ENCODE data around the gene IGF2R. TPM values are rescaled to one million over a fixed set of nuclear protein-coding genes. Genes with fewer than 3 reads are reported as not detected.

IGF2R gene
- total and polyA plus RNA-seq, 2 of the 13 experiments (the other 11 are each of a cell fraction or from before 2014, with no cell fraction given): 38.3 to 70.0 TPM

GRCh38 chr6:159979136-159979874, 10.4 kb downstream of the IGF2R start (continued):
- no peak for TF ChIP-seq ARID4A (CRISPR knock-in tag; IDR thresholded peaks at IDR 0.05; ENCODE audit: borderline replicate concordance)
- TF ChIP-seq, protein P1, sequence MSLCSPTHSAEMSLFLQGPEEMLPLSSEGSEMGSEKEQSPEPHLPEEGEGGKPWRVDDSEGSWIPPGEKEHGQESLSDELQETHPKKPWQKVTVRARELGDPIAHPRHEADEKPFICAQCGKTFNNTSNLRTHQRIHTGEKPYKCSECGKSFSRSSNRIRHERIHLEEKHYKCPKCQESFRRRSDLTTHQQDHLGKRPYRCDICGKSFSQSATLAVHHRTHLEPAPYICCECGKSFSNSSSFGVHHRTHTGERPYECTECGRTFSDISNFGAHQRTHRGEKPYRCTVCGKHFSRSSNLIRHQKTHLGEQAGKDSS (CRISPR knock-in tag; IDR thresholded peaks at IDR 0.05; ENCODE audit: borderline replicate concordance, low read depth): no peak
- TF ChIP-seq, protein P2, sequence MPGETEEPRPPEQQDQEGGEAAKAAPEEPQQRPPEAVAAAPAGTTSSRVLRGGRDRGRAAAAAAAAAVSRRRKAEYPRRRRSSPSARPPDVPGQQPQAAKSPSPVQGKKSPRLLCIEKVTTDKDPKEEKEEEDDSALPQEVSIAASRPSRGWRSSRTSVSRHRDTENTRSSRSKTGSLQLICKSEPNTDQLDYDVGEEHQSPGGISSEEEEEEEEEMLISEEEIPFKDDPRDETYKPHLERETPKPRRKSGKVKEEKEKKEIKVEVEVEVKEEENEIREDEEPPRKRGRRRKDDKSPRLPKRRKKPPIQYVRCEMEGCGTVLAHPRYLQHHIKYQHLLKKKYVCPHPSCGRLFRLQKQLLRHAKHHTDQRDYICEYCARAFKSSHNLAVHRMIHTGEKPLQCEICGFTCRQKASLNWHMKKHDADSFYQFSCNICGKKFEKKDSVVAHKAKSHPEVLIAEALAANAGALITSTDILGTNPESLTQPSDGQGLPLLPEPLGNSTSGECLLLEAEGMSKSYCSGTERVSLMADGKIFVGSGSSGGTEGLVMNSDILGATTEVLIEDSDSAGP (CRISPR knock-in tag; IDR thresholded peaks at IDR 0.05; ENCODE audit: borderline replicate concordance): 0 out of 2 replicates have a peak, but pooled peaks have one; percentile 22
- peak; percentile 33 for TF ChIP-seq XRCC5 (optimal IDR thresholded peaks at IDR 0.05; ENCODE audit: low read length)
- TF ChIP-seq HNRNPL (IDR thresholded peaks at IDR 0.05; ENCODE audit: low read depth, low read length): no peak
- TF ChIP-seq ZFAT (CRISPR knock-in tag; conservative IDR thresholded peaks at IDR 0.05): no peak
- no peak for TF ChIP-seq ZNF773 (CRISPR knock-in tag; IDR thresholded peaks at IDR 0.05; ENCODE audit: borderline replicate concordance)
- no peak for TF ChIP-seq BRCA1 (CRISPR knock-in tag; IDR thresholded peaks at IDR 0.05)
- TF ChIP-seq NRL (CRISPR knock-in tag; IDR thresholded peaks at IDR 0.05; ENCODE audit: borderline replicate concordance): no peak
- TF ChIP-seq, protein P3, sequence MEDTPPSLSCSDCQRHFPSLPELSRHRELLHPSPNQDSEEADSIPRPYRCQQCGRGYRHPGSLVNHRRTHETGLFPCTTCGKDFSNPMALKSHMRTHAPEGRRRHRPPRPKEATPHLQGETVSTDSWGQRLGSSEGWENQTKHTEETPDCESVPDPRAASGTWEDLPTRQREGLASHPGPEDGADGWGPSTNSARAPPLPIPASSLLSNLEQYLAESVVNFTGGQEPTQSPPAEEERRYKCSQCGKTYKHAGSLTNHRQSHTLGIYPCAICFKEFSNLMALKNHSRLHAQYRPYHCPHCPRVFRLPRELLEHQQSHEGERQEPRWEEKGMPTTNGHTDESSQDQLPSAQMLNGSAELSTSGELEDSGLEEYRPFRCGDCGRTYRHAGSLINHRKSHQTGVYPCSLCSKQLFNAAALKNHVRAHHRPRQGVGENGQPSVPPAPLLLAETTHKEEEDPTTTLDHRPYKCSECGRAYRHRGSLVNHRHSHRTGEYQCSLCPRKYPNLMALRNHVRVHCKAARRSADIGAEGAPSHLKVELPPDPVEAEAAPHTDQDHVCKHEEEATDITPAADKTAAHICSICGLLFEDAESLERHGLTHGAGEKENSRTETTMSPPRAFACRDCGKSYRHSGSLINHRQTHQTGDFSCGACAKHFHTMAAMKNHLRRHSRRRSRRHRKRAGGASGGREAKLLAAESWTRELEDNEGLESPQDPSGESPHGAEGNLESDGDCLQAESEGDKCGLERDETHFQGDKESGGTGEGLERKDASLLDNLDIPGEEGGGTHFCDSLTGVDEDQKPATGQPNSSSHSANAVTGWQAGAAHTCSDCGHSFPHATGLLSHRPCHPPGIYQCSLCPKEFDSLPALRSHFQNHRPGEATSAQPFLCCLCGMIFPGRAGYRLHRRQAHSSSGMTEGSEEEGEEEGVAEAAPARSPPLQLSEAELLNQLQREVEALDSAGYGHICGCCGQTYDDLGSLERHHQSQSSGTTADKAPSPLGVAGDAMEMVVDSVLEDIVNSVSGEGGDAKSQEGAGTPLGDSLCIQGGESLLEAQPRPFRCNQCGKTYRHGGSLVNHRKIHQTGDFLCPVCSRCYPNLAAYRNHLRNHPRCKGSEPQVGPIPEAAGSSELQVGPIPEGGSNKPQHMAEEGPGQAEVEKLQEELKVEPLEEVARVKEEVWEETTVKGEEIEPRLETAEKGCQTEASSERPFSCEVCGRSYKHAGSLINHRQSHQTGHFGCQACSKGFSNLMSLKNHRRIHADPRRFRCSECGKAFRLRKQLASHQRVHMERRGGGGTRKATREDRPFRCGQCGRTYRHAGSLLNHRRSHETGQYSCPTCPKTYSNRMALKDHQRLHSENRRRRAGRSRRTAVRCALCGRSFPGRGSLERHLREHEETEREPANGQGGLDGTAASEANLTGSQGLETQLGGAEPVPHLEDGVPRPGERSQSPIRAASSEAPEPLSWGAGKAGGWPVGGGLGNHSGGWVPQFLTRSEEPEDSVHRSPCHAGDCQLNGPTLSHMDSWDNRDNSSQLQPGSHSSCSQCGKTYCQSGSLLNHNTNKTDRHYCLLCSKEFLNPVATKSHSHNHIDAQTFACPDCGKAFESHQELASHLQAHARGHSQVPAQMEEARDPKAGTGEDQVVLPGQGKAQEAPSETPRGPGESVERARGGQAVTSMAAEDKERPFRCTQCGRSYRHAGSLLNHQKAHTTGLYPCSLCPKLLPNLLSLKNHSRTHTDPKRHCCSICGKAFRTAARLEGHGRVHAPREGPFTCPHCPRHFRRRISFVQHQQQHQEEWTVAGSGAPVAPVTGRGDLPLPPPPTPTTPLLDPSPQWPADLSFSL (CRISPR knock-in tag; IDR thresholded peaks at IDR 0.05): no peak

Measured in HepG2 (cell line).